Prostate gland (tissue), 2 donors: Measurements from ENCODE around the gene PGP. TPM values are rescaled to one million over a fixed set of nuclear protein-coding genes. Genes with fewer than 3 reads are reported as not detected.

Source experiments
- DNase-seq: peaks from one replicate; pipeline ENCODE4 v3.0.0-alpha.2; 2019; ENCODE audit warnings: low spot score
- H3K27ac ChIP-seq, 2 donors: fragments of 200-600 bp; sonication (generic); 2 replicates each; pipeline ENCODE4 v1.5.1; 2017 to 2019
- H3K27me3 ChIP-seq: fragments of 200-600 bp; sonication (generic); replicated peaks from 2 replicates; pipeline ENCODE4 v1.5.1; 2019; ENCODE audit not compliant: insufficient read depth
- H3K36me3 ChIP-seq, 2 donors: fragments of 200-600 bp; sonication (generic); 1 replicate in 1 of 2; 2 replicates in 1 of 2; pipeline versions ENCODE4 v1.5.1 to v1.8.1; 2017 to 2019
- H3K4me1 ChIP-seq: fragments of 200-600 bp; sonication (generic); replicated peaks from 2 replicates; pipeline ENCODE4 v1.5.1; 2019
- H3K4me3 ChIP-seq, 2 donors: fragments of 200-600 bp; sonication (generic); 2 replicates each; pipeline ENCODE4 v1.5.1; 2017 to 2019
- H3K9me3 ChIP-seq: fragments of 200-600 bp; sonication (generic); 2 replicates; pipeline ENCODE4 v1.5.1; 2017
- POLR2A ChIP-seq: fragments of 450-650 bp; IDR thresholded peaks from one replicate; pipeline ENCODE4 v1.6.1; 2016; ENCODE audit warnings: antibody characterized with exemption, mild to moderate bottlenecking
- POLR2AphosphoS5 ChIP-seq: sonication (generic); formaldehyde crosslinking; IDR thresholded peaks from one replicate; pipeline ENCODE4 v1.6.1; 2017; ENCODE audit warnings: antibody characterized with exemption
- WGBS: methylation state at CpG from one replicate; pipeline ENCODE4 v1.1.5; 2018; 5-methylcytosine and 5-hydroxymethylcytosine counted together
- intact Hi-C: fragments of 100-400 bp; cut with DNase I; formaldehyde crosslinking; loops from one replicate; pipeline ENCODE4 v1.14.2; 2022
- total RNA-seq, 2 donors: library from RNA; depleted of rRNA; stranded (reverse); fragments of >200 nt; gene quantifications; one replicate each; pipeline ENCODE4 v1.1.0, GENCODE V29; 2016
- TF ChIP-seq, protein P1 (sequence below), 4 experiments: fragments of 200-600 bp in 2 of 4; fragments of 450-650 bp in 2 of 4; sonication (generic) in 2 of 4; IDR thresholded peaks; 1 replicate in 3 of 4; 2 replicates in 1 of 4; pipeline ENCODE4 v1.5.1; 2016 to 2019; ENCODE audit warnings: antibody characterized with exemption in 4 of 4, mild to moderate bottlenecking in 2 of 4, moderate library complexity in 2 of 4

PGP gene
- total RNA-seq, 2 donors from 2014 or later: 12.7 to 23.7 TPM

DNA sequence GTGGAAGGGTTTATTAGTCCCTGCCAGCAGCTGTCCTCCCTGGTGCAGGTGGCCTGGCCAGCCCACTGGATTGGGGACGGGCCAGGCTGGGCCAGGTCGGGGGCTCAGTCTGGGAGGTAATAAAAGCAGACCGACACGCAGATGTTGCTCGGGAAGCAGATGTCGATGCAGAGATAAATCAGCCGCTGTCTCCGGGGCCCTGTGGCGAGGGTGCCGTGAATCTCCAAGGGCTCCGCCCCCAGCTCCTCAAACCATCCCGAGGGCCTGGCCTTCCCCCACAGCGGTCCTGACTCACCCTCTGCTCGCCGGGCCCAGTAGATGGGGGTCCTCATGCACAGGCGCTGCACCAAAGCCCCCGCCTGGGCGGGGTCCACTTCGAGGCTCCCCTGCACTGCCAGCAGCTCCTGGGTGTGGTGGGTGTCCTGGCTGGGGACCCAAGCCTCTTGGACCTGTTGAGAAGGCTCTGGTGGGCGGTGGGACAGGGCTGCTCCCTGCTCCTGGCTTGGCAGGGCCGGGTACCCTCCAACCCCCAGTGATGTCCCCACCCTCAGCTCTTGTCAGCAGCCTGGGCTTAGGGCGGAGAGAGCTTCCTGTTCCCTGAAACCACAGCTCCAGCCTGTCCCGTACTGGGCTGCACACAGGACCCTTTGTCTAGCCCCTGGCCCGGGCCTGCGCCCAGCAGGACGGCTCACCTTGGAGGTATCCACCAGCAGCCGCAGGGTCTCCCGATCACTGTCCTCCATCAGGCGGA is 5.2 kb downstream of the PGP start:
- Histone ChIP-seq H3K27me3 (no peaks in the 10 kb centered on the region), H3K9me3 (no peaks in the 10 kb centered on the region), H3K27ac (no peak overlapping the region), H3K4me3 (no peak overlapping the region), H3K36me3 (peaks cover 0 to 16% of the 10 kb centered on the region in 2 donors), H3K4me1 (peaks cover 25% of the 10 kb centered on the region)
- 77% methylated on average over 28 of the region's 29 CpGs for WGBS
- intact Hi-C loops: loop anchor here (10.0 kb wide), 1 partner anchor 45 kb away; the partner anchor contains the start of gene ECI1
- TF ChIP-seq POLR2AphosphoS5 (no peak), POLR2A (no peak)
- TF ChIP-seq, protein P1, sequence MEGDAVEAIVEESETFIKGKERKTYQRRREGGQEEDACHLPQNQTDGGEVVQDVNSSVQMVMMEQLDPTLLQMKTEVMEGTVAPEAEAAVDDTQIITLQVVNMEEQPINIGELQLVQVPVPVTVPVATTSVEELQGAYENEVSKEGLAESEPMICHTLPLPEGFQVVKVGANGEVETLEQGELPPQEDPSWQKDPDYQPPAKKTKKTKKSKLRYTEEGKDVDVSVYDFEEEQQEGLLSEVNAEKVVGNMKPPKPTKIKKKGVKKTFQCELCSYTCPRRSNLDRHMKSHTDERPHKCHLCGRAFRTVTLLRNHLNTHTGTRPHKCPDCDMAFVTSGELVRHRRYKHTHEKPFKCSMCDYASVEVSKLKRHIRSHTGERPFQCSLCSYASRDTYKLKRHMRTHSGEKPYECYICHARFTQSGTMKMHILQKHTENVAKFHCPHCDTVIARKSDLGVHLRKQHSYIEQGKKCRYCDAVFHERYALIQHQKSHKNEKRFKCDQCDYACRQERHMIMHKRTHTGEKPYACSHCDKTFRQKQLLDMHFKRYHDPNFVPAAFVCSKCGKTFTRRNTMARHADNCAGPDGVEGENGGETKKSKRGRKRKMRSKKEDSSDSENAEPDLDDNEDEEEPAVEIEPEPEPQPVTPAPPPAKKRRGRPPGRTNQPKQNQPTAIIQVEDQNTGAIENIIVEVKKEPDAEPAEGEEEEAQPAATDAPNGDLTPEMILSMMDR (IDR thresholded peaks at IDR 0.05): no peak
- DNase-seq: no peak

DNA sequence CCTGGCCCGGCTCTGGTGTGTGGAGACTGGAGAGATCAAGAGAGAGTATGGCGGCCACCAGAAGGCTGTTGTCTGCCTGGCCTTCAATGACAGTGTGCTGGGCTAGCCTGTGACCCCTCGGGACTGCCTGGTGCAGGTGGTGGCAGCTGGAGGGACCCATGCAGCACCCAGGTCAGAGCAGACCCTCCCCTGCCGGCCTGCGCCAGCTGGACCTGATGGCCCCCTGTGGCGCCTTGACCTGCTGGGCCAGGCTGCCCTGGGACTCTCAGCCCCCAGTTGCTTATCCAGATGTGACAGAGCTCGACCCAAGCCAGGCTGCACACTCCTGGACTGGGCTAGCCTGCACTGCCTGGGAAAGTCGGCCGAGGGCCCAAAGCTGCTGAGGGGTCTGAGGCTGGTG is 5.9 kb downstream of the PGP start:
- intact Hi-C loops: loop anchor here (10.0 kb wide), 1 partner anchor 46 kb away; the partner anchor contains the start of gene ECI1
- H3K4me3 ChIP-seq: no peak overlapping the region
- peaks cover 0 to 16% of the 10 kb centered on the region in 2 donors for H3K36me3 ChIP-seq
- no peak overlapping the region for H3K27ac ChIP-seq
- 85% methylated on average over 6 of the region's 9 CpGs for WGBS
- no peak for DNase-seq
- peaks cover 23% of the 10 kb centered on the region for H3K4me1 ChIP-seq
- TF ChIP-seq POLR2AphosphoS5: no peak
- TF ChIP-seq, protein P1 (IDR thresholded peaks at IDR 0.05): no peak
- no peak for TF ChIP-seq POLR2A
- H3K9me3 ChIP-seq: no peaks in the 10 kb centered on the region
- no peaks in the 10 kb centered on the region for H3K27me3 ChIP-seq

DNA sequence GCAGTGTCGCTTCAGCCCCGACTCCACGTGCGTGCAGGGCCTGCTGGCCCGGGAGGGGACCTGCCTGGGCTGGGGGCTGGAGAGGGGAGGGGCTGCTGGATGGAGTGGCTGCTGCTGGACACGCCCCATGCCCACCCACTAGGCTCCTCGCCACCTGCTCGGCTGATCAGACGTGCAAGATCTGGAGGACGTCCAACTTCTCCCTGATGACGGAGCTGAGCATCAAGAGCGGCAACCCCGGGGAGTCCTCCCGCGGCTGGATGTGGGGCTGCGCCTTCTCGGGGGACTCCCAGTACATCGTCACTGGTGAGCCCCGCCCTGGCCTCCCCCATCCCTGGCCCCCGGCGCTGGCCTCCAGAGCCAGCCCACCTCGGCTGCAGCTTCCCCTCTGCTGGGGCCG is 6.3 kb downstream of the PGP start:
- H3K27ac ChIP-seq: no peak overlapping the region
- no peaks in the 10 kb centered on the region for H3K27me3 ChIP-seq
- no peak overlapping the region for H3K4me3 ChIP-seq
- no peak for DNase-seq
- H3K9me3 ChIP-seq: no peaks in the 10 kb centered on the region
- peaks cover 0 to 16% of the 10 kb centered on the region in 2 donors for H3K36me3 ChIP-seq
- intact Hi-C loops: loop anchor here (10.0 kb wide), 1 partner anchor 46 kb away; the partner anchor contains the start of gene ECI1
- WGBS: 74% methylated on average over 10 of the region's 23 CpGs
- no peak for TF ChIP-seq POLR2A
- TF ChIP-seq POLR2AphosphoS5: no peak
- TF ChIP-seq, protein P1 (IDR thresholded peaks at IDR 0.05): no peak
- H3K4me1 ChIP-seq: peaks cover 20% of the 10 kb centered on the region

DNA sequence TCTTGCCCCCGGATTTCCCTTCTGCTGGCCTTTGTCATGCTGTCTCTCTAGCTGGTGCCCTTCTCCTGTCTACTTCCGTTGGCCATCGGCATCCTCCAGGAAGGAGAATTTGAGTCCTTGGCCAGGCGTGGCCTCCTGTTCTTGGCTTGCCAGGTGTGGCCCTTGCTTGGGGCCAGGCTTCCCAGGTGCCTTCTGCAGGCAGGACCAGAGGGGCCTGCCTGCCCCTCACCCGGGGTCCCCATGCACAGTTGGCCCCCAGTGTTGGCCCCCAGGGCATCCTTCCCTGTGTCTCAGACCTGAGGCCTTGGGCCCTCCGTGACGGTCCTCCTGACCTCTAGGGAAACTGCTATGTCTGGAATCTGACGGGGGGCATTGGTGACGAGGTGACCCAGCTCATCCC is 6.8 kb downstream of the PGP start:
- H3K27me3 ChIP-seq: no peaks in the 10 kb centered on the region
- TF ChIP-seq, protein P1 (IDR thresholded peaks at IDR 0.05): no peak
- no peak for TF ChIP-seq POLR2AphosphoS5
- TF ChIP-seq POLR2A: no peak
- peaks cover 0 to 16% of the 10 kb centered on the region in 2 donors for H3K36me3 ChIP-seq
- intact Hi-C loops: loop anchor here (10.0 kb wide), 1 partner anchor 47 kb away; the partner anchor contains the start of gene ECI1
- H3K4me1 ChIP-seq: peaks cover 15% of the 10 kb centered on the region
- no peak for DNase-seq
- no peak overlapping the region for H3K27ac ChIP-seq
- H3K9me3 ChIP-seq: no peaks in the 10 kb centered on the region
- no peak overlapping the region for H3K4me3 ChIP-seq
- 88% methylated on average over 9 of the region's 9 CpGs for WGBS
